WTC11 (cell line): ENCODE measurements around the gene CAB39L. TPM values are rescaled to one million over a fixed set of nuclear protein-coding genes. Genes with fewer than 3 reads are reported as not detected.

Experiments used
- ATAC-seq: fragments of 200-7000 bp; cut with Tn5 transposase; 2 replicates; pipeline ENCODE4 v1.10.0; 2021; ENCODE audit warnings: mild to moderate bottlenecking, moderate library complexity
- CTCF ChIA-PET: fragments of 300-600 bp; sonication (Branson Sonifier 250); formaldehyde crosslinking; loops from one replicate; lab custom pipeline; 2021; ENCODE audit warnings: antibody characterized with exemption; lab: Charles Lee
- POLR2A ChIA-PET: fragments of 350-600 bp; sonication (Branson Sonifier 250); formaldehyde crosslinking; loops from one replicate; lab custom pipeline; 2021; ENCODE audit warnings: antibody characterized with exemption; lab: Charles Lee
- DNase-seq: peaks from one replicate; pipeline ENCODE4 v3.0.0; 2021; ENCODE audit warnings: low spot score
- H3K27ac Mint-ChIP-seq: 2 replicates; pipeline ENCODE4 v1.8.0; 2021; ENCODE audit warnings: mixed read lengths
- H3K27me3 Mint-ChIP-seq: 2 replicates; pipeline ENCODE4 v1.8.0; 2021; ENCODE audit warnings: low read depth, mild to moderate bottlenecking, moderate library complexity, mixed read lengths
- H3K36me3 Mint-ChIP-seq: 2 replicates; pipeline ENCODE4 v1.8.0; 2021; ENCODE audit warnings: mixed read lengths
- H3K4me1 Mint-ChIP-seq: 2 replicates; pipeline ENCODE4 v1.8.0; 2022; ENCODE audit warnings: mixed read lengths
- H3K4me3 Mint-ChIP-seq: 2 replicates; pipeline ENCODE4 v1.8.0; 2021; ENCODE audit warnings: mild to moderate bottlenecking, moderate library complexity, mixed read lengths
- H3K9me3 Mint-ChIP-seq: 2 replicates; pipeline ENCODE4 v1.8.0; 2021; ENCODE audit warnings: mixed read lengths
- ATF1 ChIP-seq: sonication (generic); formaldehyde crosslinking; IDR thresholded peaks from 2 replicates; pipeline ENCODE4 v1.8.1; 2023; ENCODE audit warnings: mild to moderate bottlenecking, moderate library complexity, missing genetic modification reagents
- E2F5 ChIP-seq: sonication (generic); formaldehyde crosslinking; IDR thresholded peaks from 2 replicates; pipeline ENCODE4 v1.8.1; 2022; ENCODE audit warnings: mild to moderate bottlenecking, moderate library complexity, missing genetic modification reagents
- ELF4 ChIP-seq: sonication (generic); formaldehyde crosslinking; IDR thresholded peaks from 2 replicates; pipeline ENCODE4 v1.8.1; 2022; ENCODE audit warnings: low read depth, mild to moderate bottlenecking, moderate library complexity, missing genetic modification reagents
- FOXP4 ChIP-seq: sonication (generic); formaldehyde crosslinking; IDR thresholded peaks from 2 replicates; pipeline ENCODE4 v1.8.0; 2022; ENCODE audit warnings: mild to moderate bottlenecking, missing genetic modification reagents
- GRHL2 ChIP-seq: fragments of 250-450 bp; sonication (Bioruptor Pico); IDR thresholded peaks from 2 replicates; pipeline ENCODE4 v1.8.0; 2022; ENCODE audit warnings: mild to moderate bottlenecking, moderate library complexity; ENCODE audit not compliant: insufficient replicate concordance, severe bottlenecking
- MXD4 ChIP-seq: fragments of 250-450 bp; sonication (Bioruptor Pico); IDR thresholded peaks from 2 replicates; pipeline ENCODE4 v1.8.0; 2021; ENCODE audit warnings: mild to moderate bottlenecking, moderate library complexity, borderline replicate concordance
- NFE2L1 ChIP-seq: sonication (generic); formaldehyde crosslinking; IDR thresholded peaks from 2 replicates; pipeline ENCODE4 v1.8.1; 2023; ENCODE audit warnings: missing genetic modification reagents
- NR3C1 ChIP-seq: sonication (generic); formaldehyde crosslinking; conservative IDR thresholded peaks from 2 replicates; pipeline ENCODE4 v1.8.1; 2023; ENCODE audit warnings: low read depth, mild to moderate bottlenecking, missing genetic modification reagents
- SOX15 ChIP-seq: fragments of 250-450 bp; sonication (Bioruptor Pico); IDR thresholded peaks from 2 replicates; pipeline ENCODE4 v1.9.0; 2021; ENCODE audit warnings: mild to moderate bottlenecking
- STAT6 ChIP-seq: sonication (generic); formaldehyde crosslinking; conservative IDR thresholded peaks from 2 replicates; pipeline ENCODE4 v1.8.1; 2023; ENCODE audit warnings: mild to moderate bottlenecking, low read depth, missing genetic modification reagents, moderate library complexity
- TP53 ChIP-seq: sonication (generic); formaldehyde crosslinking; IDR thresholded peaks from 2 replicates; pipeline ENCODE4 v1.8.1; 2023; ENCODE audit warnings: mild to moderate bottlenecking, missing genetic modification reagents
- USF1 ChIP-seq: sonication (generic); formaldehyde crosslinking; IDR thresholded peaks from 2 replicates; pipeline ENCODE4 v1.8.0; 2022; ENCODE audit warnings: mild to moderate bottlenecking, missing genetic modification reagents
- USF2 ChIP-seq: sonication (generic); formaldehyde crosslinking; IDR thresholded peaks from 2 replicates; pipeline ENCODE4 v1.8.1; 2023; ENCODE audit warnings: mild to moderate bottlenecking, missing genetic modification reagents, moderate library complexity
- ZNF263 ChIP-seq: sonication (generic); formaldehyde crosslinking; IDR thresholded peaks from 2 replicates; pipeline ENCODE4 v1.8.1; 2022; ENCODE audit warnings: low read depth, mild to moderate bottlenecking, moderate library complexity, missing genetic modification reagents
- total RNA-seq: library from RNA; stranded (reverse); gene quantifications from 3 replicates; pipeline ENCODE4 v1.2.3, GENCODE V29; 2021

CAB39L gene
- total RNA-seq, 1 experiment from 2014 or later: 3.3 TPM

GRCh38 chr13:49439609-49440008, 4.3 kb downstream of the CAB39L start:
- no peaks in the 10 kb centered on the region for H3K9me3 Mint-ChIP-seq
- CTCF ChIA-PET: no interaction called here
- no peak for DNase-seq
- no peaks in the 10 kb centered on the region for H3K36me3 Mint-ChIP-seq
- TF ChIP-seq STAT6: no peak
- no peak for TF ChIP-seq USF1 (CRISPR knock-in tag)
- no peak for TF ChIP-seq USF2
- no peak overlapping the region for H3K4me3 Mint-ChIP-seq
- POLR2A ChIA-PET: no interaction called here
- no peak for ATAC-seq
- H3K4me1 Mint-ChIP-seq: peaks cover 13% of the 10 kb centered on the region
- no peaks in the 10 kb centered on the region; the same call in 1 of the 2 replicates for H3K27me3 Mint-ChIP-seq
- H3K27ac Mint-ChIP-seq: no peak overlapping the region

- no peaks in the 10 kb centered on the region; the same call in 1 of the 2 replicates for H3K27me3 Mint-ChIP-seq
- H3K4me1 Mint-ChIP-seq: peaks cover 7% of the 10 kb centered on the region
- DNase-seq (no peak), ATAC-seq (no peak)
- ChIA-PET POLR2A (no interaction called here), CTCF (interaction anchor here (1.2 kb wide), 1 partner anchor 157 kb away, joined by 4 read pairs; no protein-coding TSS in a partner anchor)
- no peaks in the 10 kb centered on the region for H3K36me3 Mint-ChIP-seq
- TF ChIP-seq TP53 (CRISPR knock-in tag) (no peak), NFE2L1 (CRISPR knock-in tag) (no peak), ZNF263 (no peak), NR3C1 (CRISPR knock-in tag) (no peak), FOXP4 (CRISPR knock-in tag) (no peak), E2F5 (no peak), ELF4 (CRISPR knock-in tag) (no peak), GRHL2 (CRISPR knock-in tag) (no peak)
- no peak overlapping the region for H3K4me3 Mint-ChIP-seq
- H3K27ac Mint-ChIP-seq: no peak overlapping the region
- no peaks in the 10 kb centered on the region for H3K9me3 Mint-ChIP-seq
Observed at GRCh38 chr13:49437705-49438104, 6.2 kb downstream of the CAB39L start.

- ATAC-seq (no peak), DNase-seq (no peak)
- CTCF ChIA-PET: interaction anchor here (0.6 to 1.2 kb wide), 3 partner anchors 7 to 156 kb away, joined by 4 to 8 read pairs (median 6); partner anchors contain the start of gene SETDB2
- H3K9me3 Mint-ChIP-seq: no peaks in the 10 kb centered on the region
- POLR2A ChIA-PET: interaction anchor here (0.7 kb wide), 1 partner anchor 1464 kb away, joined by 5 read pairs; no protein-coding TSS in a partner anchor
- H3K27ac Mint-ChIP-seq: no peak overlapping the region
- no peaks in the 10 kb centered on the region; the same call in 1 of the 2 replicates for H3K27me3 Mint-ChIP-seq
- no peak overlapping the region for H3K4me3 Mint-ChIP-seq
- peaks cover 2% of the 10 kb centered on the region for H3K4me1 Mint-ChIP-seq
- H3K36me3 Mint-ChIP-seq: no peaks in the 10 kb centered on the region
- TF ChIP-seq ELF4 (CRISPR knock-in tag) (no peak), ATF1 (CRISPR knock-in tag) (no peak), SOX15 (no peak), MXD4 (CRISPR knock-in tag) (no peak)
Observed at GRCh38 chr13:49436890-49437289, 7.0 kb downstream of the CAB39L start.
